ENCODE measurements around the gene RNF186.
A peak's percentile ranks its signal among the peaks of the same experiment; 100 is the strongest.
"Not testable (repeated sequence)": the region's sequence is repeated elsewhere in the genome, so short reads cannot be mapped to it uniquely, and the experiment has no call there.

The RNF186 gene

DNA sequence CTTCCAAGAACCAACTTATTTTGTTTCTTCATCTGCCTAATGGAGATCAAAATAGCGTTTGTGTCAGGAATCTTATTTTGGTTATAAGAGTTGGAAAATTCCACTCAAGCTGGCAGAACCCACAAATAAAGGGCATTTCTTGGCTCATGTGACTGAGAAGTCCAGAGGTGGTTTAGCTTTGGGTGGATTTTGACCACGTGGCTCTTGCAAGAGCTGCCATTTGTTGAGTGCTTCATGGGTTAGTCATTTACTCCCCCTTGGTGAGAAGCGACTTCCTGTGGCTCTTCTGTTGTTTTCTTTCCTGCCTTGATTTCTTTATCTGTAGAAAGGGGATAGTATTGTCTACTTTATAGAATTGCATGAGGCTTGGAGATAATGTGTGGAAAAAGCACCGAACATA is 9.5 kb upstream of the RNF186 start:
- DNase-seq, result no peak

DNA sequence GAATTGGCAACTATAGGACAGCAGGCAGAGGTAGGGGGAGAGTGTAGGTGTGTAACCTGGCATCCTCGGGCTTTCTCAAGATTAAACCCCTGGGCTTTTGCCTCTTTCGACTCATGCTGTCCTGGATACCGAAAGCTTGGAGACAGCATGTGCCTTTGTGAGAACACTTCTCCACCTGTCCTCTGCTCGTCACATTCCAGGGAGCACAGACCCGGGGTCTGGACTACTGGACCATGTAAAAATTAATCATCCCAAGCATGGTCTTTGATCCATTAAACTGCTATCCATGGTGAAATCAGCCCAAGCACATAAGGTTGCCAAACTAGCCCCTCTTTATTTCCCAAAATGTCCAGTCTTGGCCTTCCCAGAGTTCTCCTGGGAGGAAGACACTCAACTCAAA is 9.0 kb upstream of the RNF186 start:
- DNase-seq, result no peak

DNA sequence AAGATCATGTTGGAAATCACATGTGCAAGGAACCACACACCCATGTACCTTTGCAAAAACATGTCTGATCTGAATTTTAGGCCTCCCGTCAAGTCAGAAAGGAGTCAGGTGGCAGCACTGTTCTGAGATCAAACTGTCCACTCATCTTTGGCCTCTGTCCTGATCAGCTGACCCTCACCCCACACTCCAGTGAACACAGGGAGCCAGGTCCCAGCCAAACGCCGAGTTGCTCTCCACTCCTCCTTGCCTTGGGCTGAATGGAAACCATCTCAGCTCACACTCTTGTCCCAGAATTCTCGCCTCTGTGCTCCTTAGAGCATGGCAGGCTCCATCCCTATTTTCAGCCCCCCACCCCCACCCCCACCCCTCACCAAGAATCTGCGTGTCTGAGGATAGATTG is 4.6 kb upstream of the RNF186 start:
- DNase-seq, result no peak

DNA sequence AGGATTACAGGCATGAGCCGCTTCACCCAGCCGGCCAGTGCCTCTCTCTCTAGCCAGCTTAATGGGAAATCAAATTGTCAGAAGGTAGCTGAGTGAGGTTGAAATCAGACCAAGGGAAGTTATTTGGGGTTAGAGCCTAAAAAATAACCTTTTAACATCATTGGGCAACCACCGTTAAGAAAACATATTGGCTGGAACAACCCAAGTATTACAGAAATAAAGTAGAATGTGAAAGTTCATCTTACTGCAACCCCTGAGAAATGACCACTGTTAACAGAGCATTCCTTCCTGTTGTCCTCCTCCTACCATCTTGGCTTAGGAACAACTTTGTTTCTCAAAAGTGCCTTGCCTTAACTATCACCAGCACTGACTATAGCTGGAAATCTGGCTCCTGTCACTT is 3.2 kb upstream of the RNF186 start:
- DNase-seq, result no peak

DNA sequence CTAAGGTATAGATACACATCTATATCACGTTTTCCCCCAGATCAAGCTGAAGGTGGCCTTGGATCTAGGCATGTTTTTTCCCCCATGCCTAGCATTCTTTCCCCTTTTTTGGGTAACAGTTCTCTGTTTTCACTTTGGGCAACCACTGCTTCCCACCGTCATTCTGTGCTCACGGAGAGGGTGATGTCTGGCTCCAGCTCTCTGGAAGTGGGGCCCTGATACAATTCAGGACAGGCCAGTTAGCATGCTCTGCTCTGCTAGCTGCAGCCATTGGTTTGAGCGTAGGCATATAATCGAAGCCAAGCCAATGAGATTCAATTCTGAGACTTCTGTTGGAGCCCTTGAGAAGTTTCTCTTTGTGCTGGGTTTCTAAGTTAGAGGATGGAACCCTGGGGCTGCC is 2.1 kb upstream of the RNF186 start:
- DNase-seq, result no peak

DNA sequence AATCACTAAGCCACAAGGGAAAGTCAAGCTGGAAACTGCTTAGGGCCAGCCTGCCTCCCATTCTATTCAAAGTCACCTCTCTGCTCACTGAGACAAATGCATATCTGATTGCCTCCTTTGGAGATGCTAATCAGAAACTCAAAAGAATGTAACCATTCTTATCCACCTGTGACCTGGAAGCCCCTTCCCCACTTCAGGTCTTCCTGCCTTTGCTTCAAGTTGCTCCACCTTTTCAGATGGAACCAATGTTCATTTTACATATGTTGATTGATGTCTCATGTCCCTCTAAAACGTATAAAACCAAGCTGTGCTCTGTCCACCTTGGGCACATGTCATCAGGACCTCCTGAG is 1.6 kb upstream of the RNF186 start:
- DNase-seq, result not testable (repeated sequence)

DNA sequence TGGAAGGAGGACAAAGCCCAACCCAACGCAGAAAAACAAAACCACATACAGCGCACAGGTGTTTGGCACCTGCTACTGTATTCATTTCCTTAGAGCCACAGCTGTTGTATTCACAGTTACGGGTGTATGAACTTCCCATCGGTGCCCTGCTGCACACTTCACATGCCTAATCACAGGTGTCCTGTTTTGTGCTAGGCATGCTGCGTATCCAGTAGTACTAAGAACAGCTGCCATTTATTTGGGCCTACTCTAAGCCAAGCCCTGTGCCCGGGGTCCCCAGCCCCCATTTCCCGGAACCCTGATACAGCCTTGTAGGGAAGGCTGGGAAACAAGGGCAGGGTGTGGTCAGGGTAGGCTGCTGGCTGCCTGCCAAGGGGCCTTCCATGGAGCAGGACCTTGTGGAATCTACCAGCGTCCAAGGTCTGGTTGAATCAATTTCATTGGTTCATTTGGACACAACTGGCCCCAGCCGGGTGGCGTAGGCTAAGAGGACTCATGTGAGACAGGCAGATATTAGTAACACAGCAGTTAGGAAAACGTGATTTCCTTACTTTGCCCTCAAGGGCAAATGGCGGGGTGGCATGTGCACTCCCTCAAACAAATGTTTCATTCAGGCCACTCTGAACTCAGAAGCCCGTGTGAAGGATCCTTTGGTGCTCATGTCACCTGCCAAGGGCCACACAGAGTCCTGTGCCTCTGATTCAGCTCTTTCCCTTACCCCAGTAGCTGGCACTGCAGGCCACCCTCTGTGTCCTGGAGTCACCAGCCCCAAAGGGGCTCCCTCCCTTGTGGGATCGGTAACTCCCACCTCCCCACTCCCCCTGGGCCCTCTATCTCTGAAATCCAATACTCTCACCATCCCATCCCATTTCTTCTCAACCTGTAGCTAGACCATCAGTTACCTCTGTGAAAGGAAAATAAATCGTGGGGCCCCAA is 986 bp upstream of the RNF186 start:
- DNase-seq, result no peak

DNA sequence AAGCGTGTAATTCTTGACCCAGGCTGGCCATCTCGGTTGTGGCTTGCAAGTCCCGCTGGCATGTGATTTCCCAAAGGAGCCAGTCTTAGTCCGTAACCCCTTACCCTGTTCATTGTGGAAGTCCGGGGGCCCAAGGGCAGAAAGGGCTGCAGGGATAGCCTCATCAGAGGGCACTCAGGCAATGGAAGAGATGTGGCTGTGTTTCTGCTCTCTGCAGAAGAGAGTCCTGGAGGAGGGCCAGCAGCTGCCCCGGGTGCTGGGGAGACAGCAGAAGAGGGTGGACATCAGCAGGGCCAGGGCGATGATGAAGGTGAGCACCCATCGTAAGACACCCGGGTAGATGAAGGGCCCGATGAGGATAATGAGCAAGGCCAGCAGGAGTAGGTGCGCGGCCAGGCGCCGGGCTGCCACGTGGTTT is 830 bp downstream of the RNF186 start:
- DNase-seq, result no peak

DNA sequence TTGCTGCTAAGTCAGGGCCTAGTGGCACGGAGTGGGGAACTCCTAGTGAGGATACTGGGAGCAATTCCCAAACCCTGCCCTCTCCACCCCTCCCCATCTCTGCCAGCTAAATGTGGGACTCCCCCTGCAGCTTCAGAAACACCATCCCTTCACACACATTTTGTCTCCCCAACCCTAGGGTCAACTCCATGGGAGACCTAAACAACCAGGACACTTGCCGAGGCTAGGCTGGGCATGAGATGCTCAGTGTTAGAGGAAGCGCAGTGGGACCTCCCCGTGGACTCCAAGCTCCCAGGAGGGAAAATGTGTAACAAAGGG is 1.5 kb downstream of the RNF186 start:
- no peak for DNase-seq

DNA sequence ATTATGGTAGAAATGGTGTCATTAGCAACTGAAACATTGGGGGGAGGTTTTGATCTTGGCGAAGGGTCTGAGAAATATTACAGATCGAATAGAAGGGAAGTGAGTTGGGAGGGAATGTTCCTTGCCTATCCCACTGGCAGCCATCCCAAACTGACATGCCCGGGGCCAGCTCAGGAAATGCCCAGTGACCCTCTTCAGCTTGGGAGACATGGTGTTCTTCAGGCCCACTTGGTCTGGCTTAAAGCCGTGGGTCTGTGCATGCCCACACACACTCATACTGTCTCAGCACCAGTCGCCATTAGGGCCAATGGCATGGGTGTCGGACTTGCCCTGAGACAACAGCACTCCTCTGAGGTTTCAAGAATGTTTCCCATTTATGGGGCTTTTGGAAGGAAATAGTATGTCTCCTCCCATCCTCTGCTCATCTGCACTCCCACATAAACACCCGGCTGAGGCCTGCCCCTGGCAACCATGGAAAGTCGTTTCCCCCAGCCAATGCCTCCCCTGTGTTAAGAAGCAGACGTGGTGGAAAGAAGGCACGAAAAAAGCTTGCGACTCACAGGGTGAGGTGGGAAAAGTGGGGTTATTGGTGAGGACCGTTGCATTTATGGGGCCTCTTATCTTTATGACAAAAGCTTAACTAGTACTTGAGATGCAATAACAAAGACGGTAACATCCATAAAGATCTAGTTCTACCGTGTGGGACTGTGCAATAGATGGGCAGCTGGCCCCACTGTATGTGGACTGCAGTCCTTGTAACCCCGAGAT is 2.0 kb downstream of the RNF186 start:
- no peak for DNase-seq

DNA sequence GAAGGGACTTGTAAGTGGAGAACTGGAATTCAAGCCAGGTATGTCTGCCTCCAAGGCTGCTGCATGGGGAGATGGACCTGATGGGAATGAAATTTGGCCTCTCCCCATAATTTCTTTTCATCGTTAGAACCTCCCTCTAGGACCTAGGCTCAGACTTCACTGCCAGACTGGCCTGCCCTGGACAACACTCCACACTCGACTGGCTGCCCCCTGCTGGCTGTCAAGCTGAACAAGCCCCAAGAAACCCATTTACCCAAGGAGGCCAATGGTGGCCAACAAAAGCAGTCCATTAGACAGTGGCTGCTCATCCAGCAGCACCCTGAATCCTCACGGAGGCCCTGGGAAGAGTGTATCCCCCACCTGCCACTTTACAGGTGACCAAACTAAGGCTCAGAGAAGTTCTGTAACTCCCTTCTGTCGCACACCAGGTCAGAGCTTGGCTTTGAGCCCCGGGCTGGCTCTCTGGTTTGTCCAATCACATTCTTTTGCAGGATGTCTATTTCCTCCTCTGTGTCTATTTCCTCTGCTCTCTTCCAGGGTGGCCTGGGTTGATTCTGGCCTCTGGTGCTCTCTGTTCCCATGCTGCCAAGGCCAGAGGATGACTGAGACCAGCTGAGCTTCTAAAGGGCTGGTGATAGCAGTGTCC is 3.8 kb downstream of the RNF186 start:
- peak in 2 of 51 donors; percentile 2 to 12 for DNase-seq

DNA sequence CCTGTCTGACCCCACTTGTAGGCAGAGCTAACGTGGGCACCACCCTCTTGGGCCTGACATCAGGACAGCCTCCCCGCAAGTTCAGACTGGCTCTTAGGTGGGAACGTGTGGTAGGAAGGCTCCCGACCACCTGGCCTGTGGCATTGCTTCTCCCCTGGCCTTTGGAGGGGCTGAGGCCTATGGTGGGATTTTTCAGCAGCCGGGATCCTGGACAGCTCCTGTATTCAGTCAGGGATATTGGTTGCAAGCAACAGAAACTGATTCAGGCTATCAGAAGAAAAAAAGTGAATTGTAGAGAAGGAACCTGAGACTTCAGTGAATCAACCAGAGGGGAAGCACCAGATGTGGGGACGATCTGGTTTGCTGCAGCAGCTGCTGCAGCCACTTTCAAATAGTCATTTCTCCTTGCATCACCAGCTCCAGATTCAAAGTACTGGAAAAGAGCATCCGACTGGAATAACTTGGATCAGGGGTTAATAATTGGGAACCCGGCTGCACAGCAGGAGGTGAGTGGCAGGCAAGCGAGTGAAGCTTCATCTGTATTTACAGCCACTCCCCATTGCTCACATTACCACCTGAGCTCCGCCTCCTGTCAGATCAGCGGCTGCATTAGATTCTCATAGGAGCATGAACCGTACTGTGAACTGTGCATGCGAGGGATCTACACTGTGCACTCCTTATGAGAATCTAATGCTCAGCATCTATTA is 5.9 kb downstream of the RNF186 start:
- DNase-seq, result no peak

DNA sequence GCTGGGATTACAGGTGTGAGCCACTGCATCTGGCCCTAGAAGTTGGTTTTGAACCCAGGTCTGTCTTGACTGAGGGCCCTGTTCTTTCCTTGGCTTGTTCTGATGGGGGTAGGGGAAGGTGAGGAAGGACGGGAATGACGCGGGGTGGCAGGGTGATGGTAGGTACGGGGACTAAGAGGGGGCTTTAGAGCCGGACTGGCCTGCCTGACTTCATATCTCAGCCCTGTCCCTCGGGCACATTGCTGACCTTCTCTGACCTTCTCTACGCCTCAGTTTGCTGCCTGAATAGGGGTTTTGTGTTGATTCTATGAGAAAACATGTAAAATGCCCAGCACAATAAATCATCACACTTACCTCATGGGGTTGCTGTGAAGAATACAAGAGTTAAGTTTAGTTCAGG is 6.7 kb downstream of the RNF186 start:
- DNase-seq, result no peak

DNA sequence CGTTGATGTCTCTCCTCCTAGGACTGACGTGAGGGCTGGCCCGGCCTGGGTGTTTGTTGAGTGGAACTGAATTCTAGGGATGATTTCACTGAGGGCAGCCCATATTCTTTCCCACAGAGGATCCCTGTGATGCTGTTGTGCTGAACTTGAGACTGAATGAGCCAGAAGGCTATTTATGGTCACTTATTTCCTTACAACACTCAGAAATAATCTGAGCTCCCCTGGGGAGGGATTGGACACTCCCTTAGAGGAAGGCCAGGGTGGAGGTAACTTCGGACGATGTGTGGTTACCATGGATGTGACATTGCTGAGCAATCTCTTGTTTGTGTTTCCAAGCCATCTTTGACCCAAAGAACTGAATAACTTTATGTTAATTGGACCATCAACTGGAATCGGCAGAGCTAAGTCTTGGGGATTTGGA is 10.2 kb downstream of the RNF186 start:
- DNase-seq, result no peak

DNA sequence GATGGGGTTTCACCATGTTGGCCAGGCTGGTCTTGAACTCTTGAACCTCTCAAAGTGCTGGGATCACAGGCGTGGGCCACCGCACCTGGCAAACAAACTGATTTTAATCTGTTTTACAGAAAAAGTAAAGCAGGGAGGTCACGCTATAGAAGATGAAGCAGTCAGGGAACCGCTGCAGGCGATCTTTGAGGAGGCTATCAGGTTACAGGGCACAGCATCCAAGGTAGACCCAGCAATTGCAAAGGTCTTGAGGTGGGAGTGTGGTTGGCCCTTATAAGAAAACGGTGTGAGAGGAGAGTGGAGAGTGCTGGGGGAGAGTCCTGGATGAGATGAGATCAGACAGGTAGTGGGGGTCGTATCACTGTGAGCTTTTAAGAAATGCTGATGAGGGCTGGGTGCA is 12.8 kb downstream of the RNF186 start:
- no peak for DNase-seq

DNA sequence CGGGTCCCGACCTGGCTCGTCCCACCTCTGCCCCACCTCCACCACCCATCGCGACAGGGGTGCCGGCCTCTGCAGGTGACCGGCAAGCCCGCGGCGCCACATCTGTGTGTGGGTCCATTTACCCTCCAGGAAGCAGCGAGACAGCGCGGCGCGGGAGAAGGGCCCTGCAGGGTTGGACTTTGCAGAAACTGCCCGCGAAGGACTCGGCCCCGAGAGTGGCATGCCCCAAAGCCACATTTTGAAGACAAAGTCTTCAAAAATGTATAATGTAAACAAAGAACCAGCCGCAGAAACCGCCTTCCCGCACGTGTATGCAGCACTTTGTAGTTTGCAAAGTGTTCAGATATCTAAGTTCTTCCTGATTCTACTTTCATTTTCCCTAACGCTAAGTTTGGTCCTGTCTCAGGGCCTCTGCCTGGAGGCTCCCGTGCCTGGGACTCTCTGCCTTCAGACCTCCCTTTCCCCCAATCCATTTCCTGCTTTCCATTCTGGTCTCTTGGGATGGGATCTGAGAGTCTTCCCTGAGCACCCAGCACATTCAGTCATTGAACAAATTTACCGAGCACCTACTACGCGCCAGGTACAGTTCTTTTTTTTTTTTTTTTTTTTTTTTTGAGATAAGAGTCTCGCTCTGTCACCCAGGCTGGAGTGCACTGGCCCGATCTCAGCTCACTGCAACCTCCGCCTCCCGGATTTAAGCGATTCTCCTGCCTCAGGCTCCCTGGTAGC is 14.8 kb downstream of the RNF186 start:
- DNase-seq, result peak in 13 of 51 donors; percentile 2 to 40 (median 15)

DNA sequence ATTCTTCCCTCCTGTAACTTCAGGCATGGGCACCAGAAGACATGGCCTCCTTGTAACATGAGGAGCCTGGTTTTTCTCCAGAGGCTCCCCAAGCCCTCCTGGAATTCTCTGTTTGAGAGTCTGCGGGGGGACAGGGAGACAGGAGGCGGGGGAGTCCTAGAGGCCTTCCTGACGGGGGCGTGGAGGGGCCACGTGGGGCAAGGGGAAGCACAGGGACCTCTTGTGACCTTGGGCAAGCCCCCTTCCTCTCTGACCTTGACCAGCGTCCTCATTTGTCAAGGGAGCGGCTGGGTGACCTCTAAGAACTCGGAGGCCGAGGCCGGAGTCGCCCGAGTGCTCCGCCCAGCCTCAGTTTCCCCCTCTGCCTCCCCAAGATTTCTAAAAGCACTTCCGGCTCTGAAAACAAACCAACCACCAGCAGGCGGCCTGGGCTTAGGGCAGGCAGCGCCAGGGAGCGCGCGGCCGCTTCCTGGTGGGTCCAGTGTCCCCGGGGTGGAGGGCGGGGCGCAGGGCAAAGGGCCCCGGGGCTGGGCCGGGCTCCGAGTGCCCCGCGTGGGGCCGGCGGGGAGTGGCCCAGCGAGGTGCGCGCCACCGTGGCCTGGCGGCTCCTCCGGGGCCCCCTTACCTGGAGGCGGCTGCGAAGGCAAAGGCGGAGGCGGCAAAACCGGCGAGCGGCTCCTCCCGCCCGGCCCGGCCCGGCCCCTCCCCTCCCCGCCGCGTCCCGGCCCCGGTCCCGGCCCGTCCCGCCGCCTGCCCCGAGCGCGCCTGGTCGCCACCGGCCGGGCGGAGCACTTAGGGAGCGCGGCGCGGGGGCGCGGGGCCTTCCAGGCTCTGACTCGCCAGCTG is 15.6 kb downstream of the RNF186 start, which contains the start of gene TMCO4:
TMCO4 (minus strand) TSS at position 687 of the 846 bp plus-strand sequence. CDS start 19,158 bp downstream, outside the sequence.
- peak in 6 of 51 donors; percentile 2 to 45 (median 26) for DNase-seq

DNA sequence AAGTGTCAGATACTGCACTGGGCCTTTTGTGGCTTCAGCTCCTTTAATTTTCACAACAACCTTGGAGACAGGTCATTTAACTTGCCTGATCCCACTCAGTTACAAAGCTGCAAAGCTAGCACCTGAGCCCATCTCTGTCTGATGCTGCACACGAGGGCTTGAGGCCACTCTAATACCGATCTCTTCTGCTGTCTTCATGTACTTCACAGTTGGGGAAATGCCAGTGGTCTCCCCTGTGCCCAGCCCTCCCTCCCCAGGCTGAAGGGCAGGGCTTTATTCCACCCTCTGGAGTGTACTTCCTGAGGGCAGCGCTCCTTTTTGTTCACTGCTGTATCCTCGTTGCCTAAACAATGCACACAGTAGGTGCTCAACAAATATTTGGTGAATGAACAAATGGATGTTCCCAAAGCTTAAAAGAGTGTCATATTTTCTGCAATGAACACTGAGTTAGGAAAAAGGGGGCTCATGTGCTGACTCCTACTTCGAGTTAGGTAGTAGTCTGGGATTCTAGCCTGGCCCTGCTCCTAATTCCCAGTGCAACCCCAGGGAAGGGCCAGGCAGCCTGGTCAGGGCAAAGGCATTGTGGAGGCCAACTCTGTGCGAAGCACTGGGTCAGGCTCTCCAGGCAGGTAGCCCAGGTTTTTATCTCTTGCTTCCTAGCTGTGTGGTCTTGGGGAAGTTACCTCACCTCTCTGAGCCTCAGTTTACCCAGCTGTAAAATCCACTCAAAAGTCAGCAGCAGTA is 16.4 kb downstream of the RNF186 start:
- no peak for DNase-seq

DNA sequence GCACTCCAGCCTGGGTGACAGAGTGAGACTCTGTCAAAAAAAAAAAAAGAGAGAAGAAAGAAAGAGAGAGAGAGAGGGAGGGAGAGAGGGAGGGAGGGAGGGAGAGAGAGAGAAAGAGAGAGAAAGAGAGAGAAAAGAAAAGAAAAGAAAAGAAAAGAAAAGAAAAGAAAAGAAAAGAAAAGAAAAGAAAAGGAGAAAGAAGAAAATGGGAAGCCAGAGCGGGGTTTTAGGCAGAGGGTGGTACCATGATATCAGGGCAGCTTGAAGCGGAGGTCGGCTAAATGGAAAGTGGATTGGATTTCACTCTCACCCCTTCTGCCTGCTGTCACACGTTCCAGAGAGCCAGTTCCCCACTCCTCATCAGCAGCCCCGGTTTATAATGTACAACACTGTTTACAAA is 17.3 kb downstream of the RNF186 start:
- DNase-seq, result no peak
